ENCODE data around the gene PRPF6.
A peak's percentile ranks its signal among the peaks of the same experiment; 100 is the strongest.

Gene PRPF6

DNA sequence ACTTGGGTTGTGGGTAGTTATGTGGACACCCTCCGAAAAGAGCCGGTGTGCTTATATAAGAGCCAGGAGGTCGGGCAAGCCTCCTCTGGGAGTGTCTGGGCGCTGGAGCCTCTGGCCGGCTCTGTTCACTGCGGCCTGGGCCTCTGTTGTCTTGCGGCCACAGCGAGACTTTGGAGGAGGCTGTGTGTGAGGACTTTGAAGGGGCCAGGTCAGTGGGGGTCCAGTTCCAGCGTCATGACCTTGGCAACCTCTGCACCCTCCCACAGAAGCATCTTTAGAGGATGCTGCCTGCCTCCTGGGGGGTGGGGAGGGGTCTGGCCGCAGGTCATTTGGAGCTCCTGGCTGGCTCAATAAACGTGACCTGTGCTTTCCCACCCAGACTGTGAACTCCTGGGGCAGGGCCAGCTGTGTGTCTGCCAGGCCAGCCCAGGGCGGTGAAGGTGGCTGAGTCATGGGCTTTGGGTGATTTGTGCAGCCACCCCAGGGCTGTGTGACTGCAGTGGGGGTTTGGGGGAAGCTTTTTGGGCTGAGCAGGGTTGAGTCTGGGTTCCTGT is 83.3 kb downstream of the PRPF6 start:
- TF ChIP-seq CTCF (conservative IDR thresholded peaks at IDR 0.05; ENCODE audit: low read length) (no peak), EZH2phosphoT487 (IDR thresholded peaks at IDR 0.05; ENCODE audit: borderline replicate concordance) (no peak)
- Histone ChIP-seq H3K27me3 (ENCODE audit: insufficient read depth, low read length, poor library complexity, severe bottlenecking) (no peaks in the 10 kb centered on the region), H3K4me1 (ENCODE audit: insufficient read depth, low read length, poor library complexity, severe bottlenecking) (peaks cover 57% of the 10 kb centered on the region), H3K79me2 (ENCODE audit: insufficient read depth, low read length) (peaks cover 15% of the 10 kb centered on the region; the same call in 1 of the 2 replicates), H3K36me3 (ENCODE audit: insufficient read depth, low read length) (no peaks in the 10 kb centered on the region), H3K4me3 (ENCODE audit: low read length, poor library complexity, severe bottlenecking) (peak overlapping the region; percentile 95), H4K20me1 (ENCODE audit: insufficient read depth, low read length, poor library complexity, severe bottlenecking) (no peaks in the 10 kb centered on the region), H2AFZ (ENCODE audit: low read length) (no peak overlapping the region), H3K4me2 (ENCODE audit: low read depth, low read length, poor library complexity, severe bottlenecking) (peak overlapping the region; percentile 83), H3K9me3 (ENCODE audit: insufficient read depth, low read depth, low read length) (no peaks in the 10 kb centered on the region), H3K9me2 (replicated peaks; ENCODE audit: low read depth, low read length) (no peaks in the 10 kb centered on the region), H3K9ac (ENCODE audit: low read depth, low read length, poor library complexity, severe bottlenecking) (peak overlapping the region; percentile 94), H3F3A (ENCODE audit: low read depth) (no peaks in the 10 kb centered on the region)

GRCh38 chr20:64065062-64065973 is 84.4 kb downstream of the PRPF6 start:
- H3K4me1 ChIP-seq (ENCODE audit: insufficient read depth, low read length, poor library complexity, severe bottlenecking): peaks cover 60% of the 10 kb centered on the region
- H3K9me2 ChIP-seq (replicated peaks; ENCODE audit: low read depth, low read length): no peaks in the 10 kb centered on the region
- no peaks in the 10 kb centered on the region for H3F3A ChIP-seq (ENCODE audit: low read depth)
- no peak for TF ChIP-seq EZH2phosphoT487 (IDR thresholded peaks at IDR 0.05; ENCODE audit: borderline replicate concordance)
- no peak for TF ChIP-seq CTCF (conservative IDR thresholded peaks at IDR 0.05; ENCODE audit: low read length)
- H2AFZ ChIP-seq (ENCODE audit: low read length): no peak overlapping the region
- no peaks in the 10 kb centered on the region for H4K20me1 ChIP-seq (ENCODE audit: insufficient read depth, low read length, poor library complexity, severe bottlenecking)
- peaks cover 15% of the 10 kb centered on the region; the same call in 1 of the 2 replicates for H3K79me2 ChIP-seq (ENCODE audit: insufficient read depth, low read length)
- H3K9ac ChIP-seq (ENCODE audit: low read depth, low read length, poor library complexity, severe bottlenecking): peak overlapping the region; percentile 94
- peak overlapping the region; percentile 83 for H3K4me2 ChIP-seq (ENCODE audit: low read depth, low read length, poor library complexity, severe bottlenecking)
- no peaks in the 10 kb centered on the region for H3K36me3 ChIP-seq (ENCODE audit: insufficient read depth, low read length)
- H3K27me3 ChIP-seq (ENCODE audit: insufficient read depth, low read length, poor library complexity, severe bottlenecking): no peaks in the 10 kb centered on the region
- no peaks in the 10 kb centered on the region for H3K9me3 ChIP-seq (ENCODE audit: insufficient read depth, low read depth, low read length)
- no peak overlapping the region for H3K4me3 ChIP-seq (ENCODE audit: low read length, poor library complexity, severe bottlenecking)

- peaks cover 15% of the 10 kb centered on the region; the same call in 1 of the 2 replicates for H3K79me2 ChIP-seq (ENCODE audit: insufficient read depth, low read length)
- peak overlapping the region; percentile 83 for H3K4me2 ChIP-seq (ENCODE audit: low read depth, low read length, poor library complexity, severe bottlenecking)
- H2AFZ ChIP-seq (ENCODE audit: low read length): no peak overlapping the region
- H3K4me3 ChIP-seq (ENCODE audit: low read length, poor library complexity, severe bottlenecking): peak overlapping the region; percentile 30
- H3K9me3 ChIP-seq (ENCODE audit: insufficient read depth, low read depth, low read length): no peaks in the 10 kb centered on the region
- peak overlapping the region; percentile 20 for H3K9ac ChIP-seq (ENCODE audit: low read depth, low read length, poor library complexity, severe bottlenecking)
- no peaks in the 10 kb centered on the region for H3K36me3 ChIP-seq (ENCODE audit: insufficient read depth, low read length)
- no peaks in the 10 kb centered on the region for H4K20me1 ChIP-seq (ENCODE audit: insufficient read depth, low read length, poor library complexity, severe bottlenecking)
- no peaks in the 10 kb centered on the region for H3K9me2 ChIP-seq (replicated peaks; ENCODE audit: low read depth, low read length)
- H3F3A ChIP-seq (ENCODE audit: low read depth): no peaks in the 10 kb centered on the region
- H3K27me3 ChIP-seq (ENCODE audit: insufficient read depth, low read length, poor library complexity, severe bottlenecking): no peaks in the 10 kb centered on the region
- peaks cover 60% of the 10 kb centered on the region for H3K4me1 ChIP-seq (ENCODE audit: insufficient read depth, low read length, poor library complexity, severe bottlenecking)
- TF ChIP-seq CTCF (conservative IDR thresholded peaks at IDR 0.05; ENCODE audit: low read length): no peak
- no peak for TF ChIP-seq EZH2phosphoT487 (IDR thresholded peaks at IDR 0.05; ENCODE audit: borderline replicate concordance)
Measured at GRCh38 chr20:64065974-64066343, 85.0 kb downstream of the PRPF6 start.

Measured in Loucy (cell line).